Measurements from ENCODE around the gene SNX9.

Gene SNX9

DNA sequence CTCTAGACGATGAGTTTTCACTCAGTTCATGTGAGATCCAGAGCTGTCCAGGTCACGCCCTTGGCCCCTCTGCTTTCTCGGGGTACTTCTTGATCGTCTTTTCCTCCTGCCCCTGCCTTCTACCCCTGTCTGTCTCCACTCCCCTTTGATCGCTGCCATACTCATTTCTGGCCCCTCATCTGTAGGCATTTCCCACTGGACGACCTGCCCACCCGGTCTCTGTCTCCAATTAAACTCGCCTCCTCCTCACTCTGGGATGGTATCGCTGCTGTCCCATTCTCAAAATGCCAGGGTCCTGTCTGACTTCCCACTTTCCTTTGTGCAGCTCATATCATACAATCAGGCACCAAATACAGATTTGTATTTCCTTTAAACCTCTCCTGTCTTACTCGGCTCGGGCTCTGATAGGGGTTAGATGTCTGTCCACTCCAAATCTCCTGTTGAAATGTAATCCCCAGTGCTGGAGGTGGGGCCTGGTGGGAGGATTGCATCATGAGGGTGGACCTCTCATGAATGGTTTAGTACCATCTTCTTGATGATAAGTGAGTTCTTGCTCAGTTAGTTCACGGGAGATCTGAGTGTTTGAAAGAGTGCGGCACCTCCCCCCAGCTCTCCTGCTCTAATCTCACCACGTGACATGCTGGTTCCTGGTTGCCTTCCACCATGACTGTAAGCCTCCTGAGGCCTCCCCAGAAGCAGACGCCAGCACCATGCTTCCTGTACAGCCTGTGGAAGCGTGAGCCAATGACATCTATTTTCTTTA is 155.2 kb downstream of the SNX9 start:
- DNase-seq (ENCODE audit: low read depth): no peak

GRCh38 chr6:157980288-157981131 is 157.5 kb downstream of the SNX9 start:
- no peak for DNase-seq (ENCODE audit: low read depth)

DNA sequence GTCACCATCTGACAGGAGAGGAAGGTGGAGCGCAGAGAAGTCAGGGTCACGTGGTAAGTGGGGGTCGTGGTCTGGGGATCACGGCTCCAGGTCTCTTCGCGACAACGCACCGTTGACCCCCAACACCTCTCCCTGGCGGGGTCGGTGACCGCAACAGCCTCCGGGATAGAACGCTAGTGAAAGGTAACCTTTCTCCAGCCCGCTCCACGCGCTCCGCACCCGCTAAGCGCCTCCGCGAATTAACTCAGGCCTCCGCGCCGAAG is 158.0 kb downstream of the SNX9 start:
- no peak for DNase-seq (ENCODE audit: low read depth)

GRCh38 chr6:157981395-157982101 is 158.5 kb downstream of the SNX9 start, which contains the start of gene SYNJ2:
TSS of gene SYNJ2 (plus strand) at chr6:157981863. CDS start at chr6:157981962, 99 bp downstream.
- DNase-seq (ENCODE audit: low read depth): no peak

- DNase-seq (ENCODE audit: low read depth): no peak
Measured at GRCh38 chr6:157982102-157982562, 159.1 kb downstream of the SNX9 start.

DNA sequence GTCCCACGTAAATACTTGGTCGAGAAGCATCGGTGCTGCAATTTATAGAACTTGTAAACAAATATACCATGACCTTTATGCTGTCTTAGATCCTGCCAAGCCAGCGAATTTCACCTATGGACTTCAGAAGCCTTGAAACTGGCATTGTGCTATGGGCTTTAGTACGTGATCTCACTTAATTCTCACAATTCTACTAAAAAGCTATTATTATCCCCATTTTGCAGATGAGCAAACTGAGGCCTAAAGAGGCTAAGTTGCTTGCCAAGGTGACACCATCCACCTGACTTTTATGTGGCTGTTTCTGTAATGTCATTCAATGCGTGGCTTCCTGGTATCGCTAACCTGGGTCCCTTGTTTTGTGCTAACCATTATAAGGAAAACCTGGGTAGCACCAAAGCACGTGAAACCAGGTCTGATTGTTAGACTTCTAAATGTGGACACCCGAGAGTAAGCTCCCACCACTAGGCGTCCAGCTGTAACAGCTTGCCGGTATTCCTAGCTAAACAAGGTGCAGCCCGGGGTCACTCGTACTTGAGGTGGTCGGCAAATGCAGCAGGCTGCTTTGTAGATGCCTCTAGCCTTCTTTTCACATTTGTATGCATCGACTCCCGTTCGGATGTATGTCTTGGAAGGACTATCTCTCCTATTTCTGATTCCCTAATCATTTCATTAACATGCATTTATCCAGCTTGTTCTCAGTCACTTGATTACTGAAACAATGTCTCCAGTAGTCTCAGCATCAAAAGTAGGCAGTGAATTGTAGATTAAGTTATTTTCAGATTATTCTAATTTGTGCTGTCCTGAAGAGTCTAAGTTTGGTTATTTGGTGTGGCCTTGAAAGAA is 159.7 kb downstream of the SNX9 start:
- no peak for DNase-seq (ENCODE audit: low read depth)

DNA sequence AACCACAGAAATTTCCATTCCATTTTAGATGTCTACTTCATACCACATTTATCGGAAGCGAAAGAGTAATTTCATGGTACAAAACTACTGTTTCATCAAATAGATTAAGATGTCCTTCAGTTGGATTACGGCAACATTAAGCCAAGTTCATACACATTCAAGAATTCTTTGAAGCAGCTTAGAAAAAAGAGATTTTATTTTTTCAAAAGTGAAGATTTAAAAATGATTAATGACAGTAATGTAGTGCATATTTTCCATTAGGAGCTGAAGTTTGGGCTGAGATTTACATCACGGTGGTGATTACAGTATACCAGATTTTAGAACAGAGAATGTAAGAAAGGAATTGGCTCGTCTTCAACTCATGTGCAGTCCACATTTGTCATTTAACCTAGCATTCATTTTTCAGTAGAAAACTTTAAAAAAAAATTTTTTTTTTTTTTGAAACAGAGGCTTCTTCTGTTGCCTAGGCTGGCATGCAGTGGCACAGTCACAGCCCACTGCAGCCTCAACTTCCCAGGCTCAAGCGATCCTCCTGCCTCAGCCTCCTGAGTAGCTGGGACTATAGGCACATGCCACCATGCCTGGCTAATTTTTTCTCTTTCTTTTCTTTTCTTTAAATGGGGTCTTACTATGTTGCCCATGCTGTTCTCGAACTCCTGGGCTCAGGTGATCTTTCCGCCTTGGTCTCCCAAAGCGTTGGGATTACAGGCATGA is 160.5 kb downstream of the SNX9 start:
- DNase-seq (ENCODE audit: low read depth): no peak

- no peak for DNase-seq (ENCODE audit: low read depth)
Measured at GRCh38 chr6:157984128-157984527, 161.1 kb downstream of the SNX9 start.

DNA sequence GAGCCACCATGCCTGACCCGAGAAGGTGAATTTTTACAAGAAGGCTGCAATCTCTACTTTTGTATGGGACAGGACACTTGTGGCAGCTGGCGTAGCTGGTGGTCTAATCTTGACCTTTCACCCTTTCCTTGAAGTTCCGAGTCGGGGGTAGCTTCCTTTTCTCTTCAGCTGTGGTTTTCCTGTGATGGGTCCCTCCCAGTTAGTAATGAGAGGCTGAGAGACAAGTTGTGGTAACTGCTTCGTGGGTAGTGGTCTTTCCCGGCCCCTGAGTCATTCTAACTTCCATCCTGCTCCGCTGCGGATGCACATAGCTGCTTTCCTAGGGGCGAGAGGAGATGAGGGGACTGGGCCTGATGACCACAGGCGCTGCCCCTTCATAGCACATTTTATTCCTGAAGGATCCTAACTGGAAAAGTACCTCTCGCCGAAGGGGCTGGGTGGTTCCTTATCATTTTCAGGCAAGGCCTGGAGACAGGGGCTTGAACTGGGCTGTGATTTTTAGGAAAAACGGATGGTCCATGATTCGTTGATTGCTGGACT is 161.7 kb downstream of the SNX9 start:
- no peak for DNase-seq (ENCODE audit: low read depth)

DNA sequence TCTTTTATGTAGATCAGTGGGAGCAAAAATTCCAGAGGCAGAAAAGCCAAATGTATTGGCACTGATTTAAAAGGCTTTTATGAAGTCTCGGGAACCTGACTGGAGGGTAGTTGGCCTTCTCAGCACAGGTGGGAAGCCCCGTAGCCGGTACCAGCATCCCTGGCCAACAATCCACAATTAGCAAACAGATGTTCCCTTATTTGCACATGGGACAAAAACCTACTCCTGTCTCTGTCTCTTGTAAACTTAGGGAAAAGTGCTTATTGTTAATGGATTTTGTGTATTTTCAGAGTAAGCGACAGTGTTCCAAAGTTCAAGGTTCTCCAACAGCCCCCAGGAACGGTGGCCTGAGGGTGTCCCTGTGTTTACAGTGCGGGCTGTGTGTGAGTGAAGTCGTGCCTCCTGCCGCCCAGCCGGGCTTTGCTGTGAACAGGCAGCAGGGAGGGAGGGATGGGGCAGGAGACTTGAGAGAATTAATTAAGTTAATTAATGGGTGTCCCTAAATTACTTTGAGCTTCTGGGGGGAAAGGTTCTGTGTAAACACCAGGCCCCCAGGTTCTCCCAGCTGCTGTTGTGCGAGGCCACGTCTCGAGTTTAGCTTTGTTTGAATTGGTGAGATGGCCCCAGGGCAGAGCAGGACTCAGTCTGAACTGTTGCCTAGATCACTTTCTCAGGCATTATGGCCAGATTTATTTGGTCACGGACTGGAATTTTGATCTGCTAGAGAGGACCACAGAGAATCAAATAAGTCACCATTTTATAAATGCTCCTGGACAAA is 162.5 kb downstream of the SNX9 start:
- DNase-seq (ENCODE audit: low read depth): no peak

DNA sequence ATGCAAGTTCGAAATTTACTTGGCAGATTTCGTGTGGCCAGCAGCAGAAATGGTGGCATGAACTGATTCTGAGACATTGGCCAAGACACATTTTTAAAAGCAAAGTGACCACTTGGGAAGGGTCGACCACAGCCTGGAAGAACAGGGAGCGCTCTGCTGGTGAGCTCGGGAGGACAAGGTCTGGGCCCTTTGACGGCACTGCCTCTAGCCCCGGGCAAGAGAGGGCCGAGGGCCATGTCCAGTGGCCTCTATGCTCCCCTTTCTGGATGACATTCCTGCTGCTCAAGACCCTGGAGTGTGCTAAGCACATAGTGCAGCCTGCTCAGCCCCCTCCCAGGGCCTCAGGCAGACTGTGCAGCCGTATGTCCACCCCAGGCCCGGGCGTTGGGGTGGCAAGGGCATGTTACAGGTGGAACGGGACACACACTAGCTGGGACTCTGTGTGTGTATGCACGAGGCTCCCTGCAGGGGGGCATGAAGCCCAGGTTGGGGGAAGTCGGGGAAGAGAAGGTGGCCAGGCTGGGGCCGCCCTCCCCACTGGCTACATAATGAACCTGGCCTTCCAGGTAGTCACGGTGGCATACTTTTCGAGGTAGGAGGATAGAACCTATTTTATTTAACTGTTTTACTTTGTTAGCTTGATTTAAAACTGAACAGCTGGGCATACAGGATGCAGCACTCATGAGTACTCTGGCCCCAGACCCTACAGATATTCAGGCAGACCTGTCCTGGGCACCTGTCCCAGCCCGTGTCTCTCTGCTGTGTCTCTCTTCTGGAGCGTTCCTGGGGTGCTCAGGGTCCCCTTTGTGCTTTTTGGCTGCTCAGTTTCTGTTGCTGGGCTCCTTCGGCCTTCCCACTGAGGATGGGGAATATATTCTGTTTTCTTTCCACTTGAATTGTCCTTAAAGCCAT is 165.0 kb downstream of the SNX9 start:
- no peak for DNase-seq (ENCODE audit: low read depth)

GRCh38 chr6:157988700-157989063 is 165.6 kb downstream of the SNX9 start:
- DNase-seq (ENCODE audit: low read depth): no peak

- no peak for DNase-seq (ENCODE audit: low read depth)
Measured at GRCh38 chr6:157989541-157990289, 166.7 kb downstream of the SNX9 start.

- no peak for DNase-seq (ENCODE audit: low read depth)
Measured at GRCh38 chr6:157990321-157991066, 167.4 kb downstream of the SNX9 start.

DNA sequence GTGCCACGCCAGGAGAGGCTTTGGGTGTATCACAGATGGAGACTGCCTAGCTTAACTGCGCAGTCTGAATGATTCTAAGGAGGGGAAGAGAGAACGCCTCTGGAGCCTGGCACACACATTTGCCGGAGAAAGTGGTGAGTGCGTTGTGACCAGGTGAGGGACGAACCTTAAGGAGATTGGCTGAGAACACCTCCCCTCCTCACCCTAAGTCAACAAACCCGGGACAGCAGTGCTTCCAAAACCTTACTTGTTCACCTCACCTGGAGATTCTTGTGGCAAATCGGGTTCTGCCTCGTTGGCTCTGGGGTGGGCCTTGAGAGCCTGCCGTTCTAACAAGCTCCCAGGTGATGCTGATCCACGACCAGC is 168.0 kb downstream of the SNX9 start:
- no peak for DNase-seq (ENCODE audit: low read depth)

GRCh38 chr6:157993076-157993475 is 170.0 kb downstream of the SNX9 start:
- DNase-seq (ENCODE audit: low read depth): no peak

- no peak for DNase-seq (ENCODE audit: low read depth)
Measured at GRCh38 chr6:157994125-157994795, 171.2 kb downstream of the SNX9 start.

Measured in fibroblast of the conjunctiva (primary cell).